Liver (tissue), 9 donors: Measurements from ENCODE around the gene RASAL1. TPM values are rescaled to one million over a fixed set of nuclear protein-coding genes. Genes with fewer than 3 reads are reported as not detected.

Experiments
- DNase-seq: peaks from one replicate; pipeline ENCODE4 v3.0.0-alpha.2; 2017; ENCODE audit warnings: low spot score
- H3K27ac ChIP-seq, 2 donors: one replicate each; pipeline ENCODE4 v1.7.0; 2013; ENCODE audit warnings: inconsistent platforms in 2 of 2, low read length in 2 of 2, control low read depth in 1 of 2, low read depth in 1 of 2, mild to moderate bottlenecking in 1 of 2
- H3K27me3 ChIP-seq, 4 donors: one replicate each; pipeline versions ENCODE4 v1.6.1 to v1.7.0; 2013; ENCODE audit warnings: low read length in 3 of 4, inconsistent platforms in 1 of 4, mild to moderate bottlenecking in 1 of 4, moderate library complexity in 1 of 4; ENCODE audit not compliant: control insufficient read depth in 4 of 4, insufficient read depth in 4 of 4
- H3K36me3 ChIP-seq, 4 donors: one replicate each; pipeline versions ENCODE4 v1.6.1 to v1.7.0; 2013; ENCODE audit warnings: low read length in 3 of 4, mild to moderate bottlenecking in 3 of 4, low read depth in 1 of 4, moderate library complexity in 1 of 4; ENCODE audit not compliant: control insufficient read depth in 4 of 4, insufficient read depth in 3 of 4
- H3K4me1 ChIP-seq, 4 donors: one replicate each; pipeline versions ENCODE4 v1.6.1 to v1.7.0; 2013; ENCODE audit warnings: low read length in 3 of 4, mild to moderate bottlenecking in 3 of 4, moderate library complexity in 1 of 4; ENCODE audit not compliant: control insufficient read depth in 4 of 4, insufficient read depth in 4 of 4
- H3K4me3 ChIP-seq, 3 donors: one replicate each; pipeline versions ENCODE4 v1.6.1 to v1.7.0; 2013; ENCODE audit warnings: low read length in 3 of 3, control low read depth in 1 of 3, low read depth in 1 of 3, mild to moderate bottlenecking in 1 of 3
- H3K9ac ChIP-seq, 2 donors: one replicate each; pipeline ENCODE4 v1.7.0; 2013; ENCODE audit warnings: low read length in 2 of 2, mild to moderate bottlenecking in 2 of 2, moderate library complexity in 2 of 2, control low read depth in 1 of 2, low read depth in 1 of 2
- H3K9me3 ChIP-seq, 4 donors: one replicate each; pipeline versions ENCODE4 v1.6.1 to v1.7.0; 2013; ENCODE audit warnings: low read length in 3 of 4; ENCODE audit not compliant: control insufficient read depth in 4 of 4
- FOXA1 ChIP-seq: IDR thresholded peaks from 2 replicates; pipeline ENCODE4 v1.6.1; 2016; ENCODE audit warnings: antibody characterized with exemption
- HNF4A ChIP-seq, 2 donors: conservative IDR thresholded peaks; 2 replicates each; pipeline ENCODE4 v1.6.1; 2016; ENCODE audit warnings: antibody characterized with exemption in 2 of 2, mild to moderate bottlenecking in 2 of 2
- HNF4G ChIP-seq: IDR thresholded peaks from 2 replicates; pipeline ENCODE4 v1.6.1; 2016; ENCODE audit warnings: antibody characterized with exemption
- YY1 ChIP-seq: IDR thresholded peaks from 2 replicates; pipeline ENCODE4 v1.6.1; 2016; ENCODE audit warnings: antibody characterized with exemption, mild to moderate bottlenecking
- WGBS: extraction: QIAGEN DNeasy Blood & Tissue Kit; methylation state at CpG from one replicate; pipeline ENCODE4 v1.1.7; 2013; 5-methylcytosine and 5-hydroxymethylcytosine counted together
- polyA plus RNA-seq, 2 donors: library from polyadenylated mRNA; stranded (reverse) in 1 of 2; unstranded in 1 of 2; fragments of 200-250 nt in 1 of 2; fragments of >200 nt in 1 of 2; fragmentation: Nextera tagmentation in 1 of 2; extraction: Ambion mirVana in 1 of 2; gene quantifications; one replicate each; pipeline versions ENCODE4 v1.2.1 to v1.2.3, GENCODE V29; 2013 to 2015
- total RNA-seq, 2 donors: library from RNA; depleted of rRNA; stranded (reverse); fragments of >200 nt; gene quantifications; one replicate each; pipeline ENCODE4 v1.2.3, GENCODE V29; 2014
- TF ChIP-seq, protein P1 (sequence below): fragments of 150-350 bp; IDR thresholded peaks from 2 replicates; pipeline ENCODE4 v1.5.1; 2017; ENCODE audit warnings: improper control_type of control experiment, low read depth, low read length; ENCODE audit not compliant: missing input control
- TF ChIP-seq, protein P2 (sequence below): IDR thresholded peaks from 2 replicates; pipeline ENCODE4 v1.6.1; 2016; ENCODE audit warnings: antibody characterized with exemption
- TF ChIP-seq, protein P3 (sequence below): IDR thresholded peaks from 2 replicates; pipeline ENCODE4 v1.6.1; 2016; ENCODE audit warnings: antibody characterized with exemption, mild to moderate bottlenecking
- TF ChIP-seq, protein P4 (sequence below): IDR thresholded peaks from 2 replicates; pipeline ENCODE4 v1.6.1; 2016; ENCODE audit warnings: antibody characterized with exemption
- donor health status: healthy.
- donor health status: healthy.
- donor health status: healthy.
- donor health status: healthy.
- donor health status: healthy.

The RASAL1 gene
- total and polyA plus RNA-seq, 4 donors, result 0.20 to 0.33 (median 0.26) TPM

DNA sequence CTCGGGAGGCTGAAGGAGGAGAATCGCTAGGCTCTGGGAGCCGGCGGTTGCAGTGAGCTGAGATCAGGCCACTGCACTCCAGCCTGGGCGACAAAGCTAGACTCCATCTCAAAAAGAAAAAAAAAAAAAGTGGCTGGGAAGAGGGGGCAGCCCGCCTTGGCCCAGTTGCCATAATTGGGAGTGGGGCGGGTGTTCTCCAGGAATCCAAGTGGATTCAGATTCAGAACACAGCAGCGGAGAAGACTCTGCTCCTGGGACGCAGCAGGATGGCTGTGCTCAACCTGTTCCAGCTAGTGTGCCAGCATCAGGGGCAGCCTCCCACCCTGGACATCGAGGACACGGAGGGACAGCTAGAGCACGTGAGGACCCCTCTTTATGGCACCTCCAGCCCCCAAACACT, 19.5 kb upstream of the RASAL1 start:
- Histone ChIP-seq H3K9me3 (no peaks in the 10 kb centered on the region), H3K4me3 (no peak overlapping the region), H3K9ac (no peak overlapping the region), H3K27me3 (peaks cover 0 to 3% (median 1%) of the 10 kb centered on the region in 4 donors), H3K36me3 (peaks cover 0 to 23% (median 4%) of the 10 kb centered on the region in 4 donors), H3K4me1 (peaks cover 5 to 18% (median 9%) of the 10 kb centered on the region in 4 donors), H3K27ac (no peak overlapping the region)
- no peak for DNase-seq
- TF ChIP-seq YY1, result no peak
- WGBS, result 73% methylated on average over 12 of the region's 12 CpGs

DNA sequence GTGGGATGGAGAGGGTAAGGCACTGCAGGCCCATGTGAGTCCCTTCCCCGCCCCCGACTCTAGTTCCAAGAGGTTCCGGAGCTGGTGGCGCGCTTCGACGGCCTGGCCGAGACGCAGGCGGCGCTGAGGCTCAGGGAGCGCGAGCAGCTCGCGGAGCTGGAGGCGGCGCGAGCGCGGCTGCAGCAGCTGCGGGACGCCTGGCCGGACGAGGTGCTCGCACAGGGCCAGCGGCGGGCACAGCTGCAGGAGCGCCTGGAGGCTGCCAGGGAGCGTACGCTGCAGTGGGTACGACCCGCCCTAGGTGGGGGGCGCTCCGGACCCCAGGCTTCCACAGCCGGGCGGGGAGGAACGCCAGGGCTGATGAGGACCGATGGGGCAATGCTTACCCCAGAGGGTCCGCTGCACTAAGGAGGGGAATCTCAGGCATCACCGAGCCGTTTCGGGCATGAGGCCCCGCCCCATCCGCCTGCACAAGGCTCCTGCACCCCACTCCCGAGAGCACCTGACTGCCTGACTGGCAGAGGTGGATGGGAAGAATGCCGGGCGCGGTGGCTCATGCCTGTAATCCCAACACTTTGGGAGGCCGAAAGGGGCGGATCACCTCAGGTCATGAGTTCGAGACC, 18.9 kb upstream of the RASAL1 start:
- no peak overlapping the region for H3K4me3 ChIP-seq
- TF ChIP-seq, protein P1, sequence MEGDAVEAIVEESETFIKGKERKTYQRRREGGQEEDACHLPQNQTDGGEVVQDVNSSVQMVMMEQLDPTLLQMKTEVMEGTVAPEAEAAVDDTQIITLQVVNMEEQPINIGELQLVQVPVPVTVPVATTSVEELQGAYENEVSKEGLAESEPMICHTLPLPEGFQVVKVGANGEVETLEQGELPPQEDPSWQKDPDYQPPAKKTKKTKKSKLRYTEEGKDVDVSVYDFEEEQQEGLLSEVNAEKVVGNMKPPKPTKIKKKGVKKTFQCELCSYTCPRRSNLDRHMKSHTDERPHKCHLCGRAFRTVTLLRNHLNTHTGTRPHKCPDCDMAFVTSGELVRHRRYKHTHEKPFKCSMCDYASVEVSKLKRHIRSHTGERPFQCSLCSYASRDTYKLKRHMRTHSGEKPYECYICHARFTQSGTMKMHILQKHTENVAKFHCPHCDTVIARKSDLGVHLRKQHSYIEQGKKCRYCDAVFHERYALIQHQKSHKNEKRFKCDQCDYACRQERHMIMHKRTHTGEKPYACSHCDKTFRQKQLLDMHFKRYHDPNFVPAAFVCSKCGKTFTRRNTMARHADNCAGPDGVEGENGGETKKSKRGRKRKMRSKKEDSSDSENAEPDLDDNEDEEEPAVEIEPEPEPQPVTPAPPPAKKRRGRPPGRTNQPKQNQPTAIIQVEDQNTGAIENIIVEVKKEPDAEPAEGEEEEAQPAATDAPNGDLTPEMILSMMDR, result no peak
- TF ChIP-seq, protein P2, sequence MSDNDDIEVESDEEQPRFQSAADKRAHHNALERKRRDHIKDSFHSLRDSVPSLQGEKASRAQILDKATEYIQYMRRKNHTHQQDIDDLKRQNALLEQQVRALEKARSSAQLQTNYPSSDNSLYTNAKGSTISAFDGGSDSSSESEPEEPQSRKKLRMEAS, result no peak
- TF ChIP-seq HNF4A (conservative IDR thresholded peaks at IDR 0.05) (no peak), FOXA1 (no peak), HNF4G (no peak)
- TF ChIP-seq, protein P3, sequence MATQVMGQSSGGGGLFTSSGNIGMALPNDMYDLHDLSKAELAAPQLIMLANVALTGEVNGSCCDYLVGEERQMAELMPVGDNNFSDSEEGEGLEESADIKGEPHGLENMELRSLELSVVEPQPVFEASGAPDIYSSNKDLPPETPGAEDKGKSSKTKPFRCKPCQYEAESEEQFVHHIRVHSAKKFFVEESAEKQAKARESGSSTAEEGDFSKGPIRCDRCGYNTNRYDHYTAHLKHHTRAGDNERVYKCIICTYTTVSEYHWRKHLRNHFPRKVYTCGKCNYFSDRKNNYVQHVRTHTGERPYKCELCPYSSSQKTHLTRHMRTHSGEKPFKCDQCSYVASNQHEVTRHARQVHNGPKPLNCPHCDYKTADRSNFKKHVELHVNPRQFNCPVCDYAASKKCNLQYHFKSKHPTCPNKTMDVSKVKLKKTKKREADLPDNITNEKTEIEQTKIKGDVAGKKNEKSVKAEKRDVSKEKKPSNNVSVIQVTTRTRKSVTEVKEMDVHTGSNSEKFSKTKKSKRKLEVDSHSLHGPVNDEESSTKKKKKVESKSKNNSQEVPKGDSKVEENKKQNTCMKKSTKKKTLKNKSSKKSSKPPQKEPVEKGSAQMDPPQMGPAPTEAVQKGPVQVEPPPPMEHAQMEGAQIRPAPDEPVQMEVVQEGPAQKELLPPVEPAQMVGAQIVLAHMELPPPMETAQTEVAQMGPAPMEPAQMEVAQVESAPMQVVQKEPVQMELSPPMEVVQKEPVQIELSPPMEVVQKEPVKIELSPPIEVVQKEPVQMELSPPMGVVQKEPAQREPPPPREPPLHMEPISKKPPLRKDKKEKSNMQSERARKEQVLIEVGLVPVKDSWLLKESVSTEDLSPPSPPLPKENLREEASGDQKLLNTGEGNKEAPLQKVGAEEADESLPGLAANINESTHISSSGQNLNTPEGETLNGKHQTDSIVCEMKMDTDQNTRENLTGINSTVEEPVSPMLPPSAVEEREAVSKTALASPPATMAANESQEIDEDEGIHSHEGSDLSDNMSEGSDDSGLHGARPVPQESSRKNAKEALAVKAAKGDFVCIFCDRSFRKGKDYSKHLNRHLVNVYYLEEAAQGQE, result no peak
- TF ChIP-seq, protein P4, sequence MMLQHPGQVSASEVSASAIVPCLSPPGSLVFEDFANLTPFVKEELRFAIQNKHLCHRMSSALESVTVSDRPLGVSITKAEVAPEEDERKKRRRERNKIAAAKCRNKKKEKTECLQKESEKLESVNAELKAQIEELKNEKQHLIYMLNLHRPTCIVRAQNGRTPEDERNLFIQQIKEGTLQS, result no peak
- no peak overlapping the region for H3K9ac ChIP-seq
- DNase-seq, result no peak
- H3K9me3 ChIP-seq, result no peaks in the 10 kb centered on the region
- peaks cover 5 to 18% (median 9%) of the 10 kb centered on the region in 4 donors for H3K4me1 ChIP-seq
- H3K27ac ChIP-seq, result no peak overlapping the region
- H3K27me3 ChIP-seq, result peaks cover 0 to 3% (median 1%) of the 10 kb centered on the region in 4 donors
- 7% methylated on average over 51 of the region's 51 CpGs for WGBS
- peaks cover 0 to 18% (median 3%) of the 10 kb centered on the region in 4 donors for H3K36me3 ChIP-seq
